NCI-H748 (cell line): Measurements from ENCODE around the gene BMS1.
"Not testable (repeated sequence)": the region's sequence is repeated elsewhere in the genome, so short reads cannot be mapped to it uniquely, and the experiment has no call there.

ENCODE experiments used
- DNase-seq: peaks from one replicate; lab custom pipeline; 2025; ENCODE audit not compliant: unreplicated experiment; lab: John Stamatoyannopoulos, UW

BMS1 gene

GRCh38 chr10:42783181-42783549, 570 bp downstream of the BMS1 start:
- peak; percentile 82 for DNase-seq

- no peak for DNase-seq
These were observed 3.2 kb downstream of the BMS1 start for GRCh38 chr10:42785759-42786158.

DNA sequence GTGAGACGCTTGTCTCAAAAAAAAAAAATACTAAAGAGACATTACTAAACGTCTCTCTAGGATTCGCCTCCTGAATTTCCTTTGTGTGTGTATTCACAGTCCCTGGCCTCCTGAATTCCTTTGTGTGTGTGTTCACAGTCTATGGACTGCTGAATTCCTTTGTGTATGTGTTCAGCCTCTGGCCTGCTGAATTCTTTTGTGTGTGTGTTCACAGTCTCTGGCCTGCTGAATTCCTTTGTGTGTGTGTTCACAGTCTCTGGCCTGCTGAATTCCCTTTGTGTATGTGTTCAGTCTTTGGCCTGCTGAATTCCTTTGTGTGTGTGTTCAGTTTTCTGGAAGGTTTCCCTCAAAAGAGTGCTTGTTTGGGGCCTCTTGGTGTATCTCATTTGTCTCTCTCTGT, 8.2 kb downstream of the BMS1 start:
- DNase-seq = no peak

GRCh38 chr10:42795701-42796100, 13.1 kb downstream of the BMS1 start:
- no peak for DNase-seq

DNA sequence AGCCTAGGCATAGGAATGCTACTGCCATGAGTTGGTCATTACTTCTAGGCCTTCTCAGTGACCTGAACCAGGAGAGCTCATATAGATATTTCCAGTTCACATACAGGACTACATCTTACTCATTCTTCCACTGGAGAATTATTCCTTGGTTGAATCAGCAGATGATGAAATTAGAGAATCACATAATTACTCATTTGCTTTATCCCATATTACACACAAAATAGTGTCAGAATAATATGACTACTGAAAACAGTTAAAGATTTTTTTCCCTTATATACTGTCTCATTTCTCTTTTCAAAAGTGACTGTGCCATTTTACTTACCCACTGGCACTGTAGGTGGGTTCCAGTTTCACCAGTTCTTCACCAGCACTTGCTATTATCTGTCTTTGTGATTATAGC, 18.5 kb downstream of the BMS1 start:
- no peak for DNase-seq

GRCh38 chr10:42802876-42803275, 20.3 kb downstream of the BMS1 start:
- no peak for DNase-seq

DNA sequence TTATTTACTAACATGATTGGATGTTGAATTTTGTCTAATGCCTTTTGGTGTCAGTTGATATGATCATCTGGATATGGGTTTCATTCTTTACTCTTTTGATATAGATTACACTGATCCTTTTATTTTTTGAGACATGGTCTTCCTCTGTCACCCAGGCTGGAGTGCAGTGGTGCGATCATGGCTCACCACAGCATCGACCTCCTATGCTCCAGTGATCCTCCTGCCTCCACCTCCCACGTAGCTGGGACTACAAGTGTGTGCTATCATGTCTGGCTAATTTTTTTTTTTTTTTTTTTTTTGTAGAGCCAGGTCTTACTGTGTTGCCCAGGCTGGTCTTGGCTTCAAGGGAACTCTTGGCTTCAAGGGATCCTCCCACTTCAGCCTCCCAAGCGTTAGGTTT, 27.1 kb downstream of the BMS1 start:
- DNase-seq = no peak

DNA sequence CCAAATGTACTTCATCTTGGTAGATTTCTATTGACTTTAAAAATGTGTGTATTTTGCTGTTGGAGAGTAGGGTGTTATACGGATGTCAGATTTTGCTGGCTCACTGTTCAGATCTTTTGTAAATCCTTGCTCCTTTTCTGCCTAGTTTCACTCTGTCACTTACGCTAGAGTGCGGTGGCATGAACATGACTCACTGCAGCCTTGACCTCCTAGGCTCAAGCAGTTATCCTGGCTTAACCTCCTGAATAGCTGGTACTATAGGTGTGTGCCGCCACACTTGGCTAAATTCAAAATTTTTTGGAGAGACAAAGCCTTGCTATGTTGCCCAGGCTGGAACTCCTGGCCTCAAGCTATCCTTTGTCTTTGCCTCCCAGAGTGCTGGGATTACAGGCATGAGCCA, 29.4 kb downstream of the BMS1 start:
- no peak for DNase-seq

GRCh38 chr10:42813989-42814687, 31.5 kb downstream of the BMS1 start:
- not testable (repeated sequence) for DNase-seq

DNA sequence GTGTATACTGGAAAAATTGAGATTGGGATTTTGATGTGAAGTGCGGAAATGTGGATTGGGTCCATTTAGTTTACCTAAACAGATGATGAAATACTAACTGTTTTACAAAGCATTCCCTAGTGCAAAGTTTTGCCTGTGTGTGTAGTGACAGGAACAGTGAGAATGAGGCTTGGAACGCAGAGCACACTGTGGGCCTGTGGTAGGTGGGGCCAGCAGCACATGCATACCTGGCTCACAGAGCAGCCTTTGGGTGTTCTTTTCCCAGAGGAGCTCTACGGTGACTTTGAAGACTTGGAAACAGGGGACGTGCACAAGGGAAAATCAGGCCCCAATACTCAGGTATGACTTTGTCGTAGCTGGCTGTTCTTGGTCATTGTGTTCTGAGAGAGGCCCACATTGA, 33.7 kb downstream of the BMS1 start:
- DNase-seq = not testable (repeated sequence)

DNA sequence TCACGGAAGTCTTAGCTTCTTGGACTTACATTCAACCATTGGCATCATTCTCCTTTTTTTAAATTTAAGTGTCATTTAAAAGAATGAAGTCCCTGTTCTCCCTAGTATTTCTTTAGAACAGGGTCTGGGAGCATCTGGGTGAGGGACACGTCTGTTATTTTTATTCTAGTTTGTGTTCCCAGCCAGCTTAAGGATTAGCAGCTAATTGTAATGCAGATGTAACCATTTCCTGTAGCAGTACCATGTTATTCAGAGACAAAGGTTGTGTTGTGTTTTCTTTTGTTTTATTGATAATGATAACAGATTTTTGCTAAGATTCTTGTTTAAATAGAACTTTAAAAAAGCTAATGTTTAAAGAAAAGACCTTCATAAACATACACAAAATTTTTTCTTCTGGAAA, 34.3 kb downstream of the BMS1 start:
- DNase-seq = no peak

DNA sequence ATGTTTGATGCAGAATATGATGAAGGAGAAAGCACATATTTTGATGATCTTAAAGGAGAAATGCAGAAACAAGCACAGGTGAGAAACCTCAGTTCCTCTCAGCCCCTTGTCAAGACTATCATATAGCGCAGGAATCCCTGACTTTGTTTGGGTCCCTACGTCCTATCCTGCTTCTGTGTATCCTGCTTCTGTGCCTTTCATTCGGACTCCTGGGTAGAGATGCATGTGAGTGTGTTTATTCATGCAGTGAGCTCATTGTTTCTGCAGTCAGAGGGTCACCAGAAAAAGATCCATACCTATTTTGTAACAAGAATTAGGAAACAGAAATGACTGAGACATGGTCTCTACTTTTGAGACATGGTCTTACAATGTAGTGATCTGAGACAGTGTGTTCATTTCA, 34.8 kb downstream of the BMS1 start:
- DNase-seq = not testable (repeated sequence)

DNA sequence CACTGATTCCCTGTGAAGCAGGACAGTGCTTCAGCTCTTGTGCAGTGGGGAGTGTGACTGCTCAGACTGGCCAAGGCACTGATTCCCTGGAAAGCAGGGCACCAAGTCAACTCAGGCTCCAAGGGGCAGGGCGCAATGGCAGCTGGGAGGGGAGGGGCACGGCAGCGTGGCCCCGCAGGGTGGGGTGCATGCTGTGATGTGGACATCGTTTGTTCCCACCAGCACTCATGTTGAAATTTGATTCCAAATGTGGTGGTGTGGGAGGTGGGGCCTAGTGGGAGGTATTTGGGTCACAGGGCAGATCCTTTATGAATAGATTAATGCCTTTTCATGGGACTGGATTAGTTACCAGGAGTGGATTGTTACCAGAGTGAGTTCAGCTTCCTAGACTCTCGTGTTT, 44.2 kb downstream of the BMS1 start:
- not testable (repeated sequence) for DNase-seq

- no peak for DNase-seq
These were observed 44.6 kb downstream of the BMS1 start for GRCh38 chr10:42827201-42827600.

DNA sequence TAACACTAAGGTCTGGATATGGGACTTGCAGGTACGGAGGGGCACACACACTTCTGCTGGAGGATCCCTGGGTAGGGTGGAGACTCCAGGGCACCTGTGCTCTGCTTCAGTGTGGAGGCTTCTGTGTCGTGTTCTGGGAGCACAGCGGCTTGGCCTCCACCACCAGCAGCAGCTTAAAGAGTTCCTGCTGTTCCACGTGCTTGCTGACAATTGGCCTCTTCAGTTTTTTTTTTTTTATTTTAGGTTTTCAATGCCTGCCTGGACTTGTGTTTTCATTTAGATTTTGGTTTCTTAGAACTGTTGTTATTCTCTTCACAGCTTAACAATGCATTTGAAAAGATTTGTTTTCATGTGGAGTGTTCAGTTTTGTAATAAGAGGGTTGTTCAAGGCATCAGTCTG, 45.8 kb downstream of the BMS1 start:
- not testable (repeated sequence) for DNase-seq

- no peak for DNase-seq
These were observed 47.6 kb downstream of the BMS1 start for GRCh38 chr10:42830237-42830636.

- DNase-seq = no peak
These were observed 53.5 kb downstream of the BMS1 start for GRCh38 chr10:42836096-42836495.

DNA sequence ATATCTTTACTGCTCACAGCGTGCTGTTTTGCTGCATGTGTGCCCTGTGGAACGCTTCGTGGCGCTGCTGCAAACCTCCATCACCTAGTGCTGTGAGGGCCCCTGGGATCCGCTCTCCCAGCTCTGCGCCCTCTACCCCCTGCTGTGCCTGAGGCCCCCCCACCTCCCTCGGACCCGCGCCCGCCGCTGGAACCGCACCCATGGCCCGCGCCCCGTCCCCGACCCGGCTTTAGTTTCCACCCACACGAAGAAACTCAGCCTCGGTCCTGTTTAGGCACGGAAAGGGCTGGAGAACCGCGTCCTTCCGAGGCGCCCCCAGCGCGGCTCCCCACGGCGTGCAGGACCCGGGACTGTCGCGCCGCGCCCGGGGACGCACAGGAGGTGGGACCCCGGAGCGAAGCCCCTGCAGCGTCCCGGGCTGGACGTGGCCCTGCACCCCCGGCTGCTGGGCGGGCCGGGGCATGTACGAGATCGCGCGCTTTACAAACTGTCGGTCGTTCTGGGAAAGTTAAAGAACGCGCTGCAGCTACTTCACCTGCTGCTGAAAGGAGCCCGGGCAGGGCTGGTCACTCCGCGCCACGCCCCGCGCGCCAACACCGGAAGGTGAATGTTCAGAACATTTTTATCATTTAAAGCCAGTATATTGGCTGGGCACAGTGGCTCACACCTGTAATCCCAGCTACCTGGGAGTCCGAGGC, 54.3 kb downstream of the BMS1 start:
- DNase-seq = peak; percentile 10

- not testable (repeated sequence) for DNase-seq
These were observed 62.2 kb downstream of the BMS1 start for GRCh38 chr10:42844810-42845209.

GRCh38 chr10:42847261-42847660, 64.7 kb downstream of the BMS1 start:
- DNase-seq = not testable (repeated sequence)

- DNase-seq = no peak
These were observed 68.3 kb downstream of the BMS1 start for GRCh38 chr10:42850931-42851330.

DNA sequence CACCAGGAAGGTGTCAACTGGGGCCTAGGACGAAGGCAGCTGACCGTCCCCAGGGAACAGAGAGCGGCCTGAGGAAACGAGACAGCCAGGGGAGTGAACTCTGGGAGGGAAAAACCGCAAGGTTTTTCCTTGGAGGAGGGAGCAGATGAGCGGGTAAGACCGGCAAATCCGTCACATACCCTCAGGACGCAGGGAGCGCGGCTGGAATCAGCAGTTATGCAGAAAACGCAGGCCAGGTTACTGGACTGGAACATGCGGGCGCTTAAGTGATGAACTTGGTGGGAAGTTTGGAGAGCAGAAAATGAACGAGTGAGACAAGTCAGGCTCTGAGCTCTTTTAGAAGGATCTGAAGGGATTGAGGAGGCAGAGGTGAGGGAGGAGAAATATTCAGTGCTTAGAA, 76.7 kb downstream of the BMS1 start:
- DNase-seq = no peak

DNA sequence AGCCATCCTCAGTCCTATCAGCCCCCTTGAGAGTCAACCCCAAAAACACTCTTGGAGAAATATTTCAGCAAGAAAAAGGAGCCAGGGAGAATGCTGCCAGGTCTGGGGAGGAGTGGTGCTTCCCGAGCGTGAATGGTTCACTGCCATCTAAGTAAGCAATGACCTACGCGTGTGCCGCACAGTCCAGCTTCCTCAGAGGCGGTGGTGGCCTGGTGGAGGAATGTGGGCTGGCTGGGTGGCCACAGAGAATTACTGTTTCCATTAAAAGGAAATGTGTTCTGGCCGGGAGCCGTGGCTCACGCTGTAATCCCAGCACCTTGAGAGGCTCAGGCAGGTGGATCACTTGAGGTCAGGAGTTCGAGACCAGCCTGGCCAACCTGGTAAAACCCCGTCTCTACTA, 77.4 kb downstream of the BMS1 start:
- DNase-seq = not testable (repeated sequence)
